ENCODE data around the gene CDH4.

DNA sequence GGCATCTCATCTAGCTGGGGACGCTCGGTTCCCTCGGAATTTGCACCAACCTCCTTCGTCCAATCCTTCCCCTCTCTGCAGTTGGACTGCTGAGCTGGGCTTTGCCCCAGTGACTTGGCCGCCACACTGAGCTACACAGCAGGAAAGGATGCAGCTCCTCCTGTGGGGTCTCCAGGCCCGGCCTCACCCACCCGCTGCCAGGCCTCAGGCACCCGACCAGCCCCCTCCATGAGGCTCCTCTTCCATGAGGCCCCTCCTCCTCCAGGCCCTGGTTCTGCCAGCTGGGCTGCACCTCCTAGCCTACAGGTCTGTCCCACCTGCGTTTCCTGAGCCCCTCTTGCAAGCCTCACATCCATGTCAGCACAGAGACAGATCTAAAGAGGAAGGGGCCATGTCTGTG is 443.7 kb downstream of the CDH4 start:
- TF ChIP-seq, protein P1, sequence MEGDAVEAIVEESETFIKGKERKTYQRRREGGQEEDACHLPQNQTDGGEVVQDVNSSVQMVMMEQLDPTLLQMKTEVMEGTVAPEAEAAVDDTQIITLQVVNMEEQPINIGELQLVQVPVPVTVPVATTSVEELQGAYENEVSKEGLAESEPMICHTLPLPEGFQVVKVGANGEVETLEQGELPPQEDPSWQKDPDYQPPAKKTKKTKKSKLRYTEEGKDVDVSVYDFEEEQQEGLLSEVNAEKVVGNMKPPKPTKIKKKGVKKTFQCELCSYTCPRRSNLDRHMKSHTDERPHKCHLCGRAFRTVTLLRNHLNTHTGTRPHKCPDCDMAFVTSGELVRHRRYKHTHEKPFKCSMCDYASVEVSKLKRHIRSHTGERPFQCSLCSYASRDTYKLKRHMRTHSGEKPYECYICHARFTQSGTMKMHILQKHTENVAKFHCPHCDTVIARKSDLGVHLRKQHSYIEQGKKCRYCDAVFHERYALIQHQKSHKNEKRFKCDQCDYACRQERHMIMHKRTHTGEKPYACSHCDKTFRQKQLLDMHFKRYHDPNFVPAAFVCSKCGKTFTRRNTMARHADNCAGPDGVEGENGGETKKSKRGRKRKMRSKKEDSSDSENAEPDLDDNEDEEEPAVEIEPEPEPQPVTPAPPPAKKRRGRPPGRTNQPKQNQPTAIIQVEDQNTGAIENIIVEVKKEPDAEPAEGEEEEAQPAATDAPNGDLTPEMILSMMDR (conservative IDR thresholded peaks at IDR 0.05): no peak
- TF ChIP-seq EZH2 (IDR thresholded peaks at IDR 0.05; ENCODE audit: low read depth): no peak
